ENCODE measurements around the gene DTYMK.
A peak's percentile ranks its signal among the peaks of the same experiment; 100 is the strongest.

DTYMK gene

GRCh38 chr2:241645915-241646645 lies 40.5 kb downstream of the DTYMK start:
- no peak for DNase-seq

GRCh38 chr2:241645056-241645914 lies 41.3 kb downstream of the DTYMK start:
- no peak for DNase-seq

- DNase-seq, result no peak
These were observed 45.0 kb downstream of the DTYMK start for GRCh38 chr2:241641631-241642030.

- DNase-seq, result no peak
These were observed 46.3 kb downstream of the DTYMK start for GRCh38 chr2:241640165-241640795.

- no peak for DNase-seq
These were observed 47.2 kb downstream of the DTYMK start for GRCh38 chr2:241639385-241639784.

- no peak for DNase-seq
These were observed 47.7 kb downstream of the DTYMK start for GRCh38 chr2:241638940-241639339.

GRCh38 chr2:241637795-241638660 lies 48.6 kb downstream of the DTYMK start:
- peak; percentile 52 for DNase-seq

GRCh38 chr2:241637018-241637794 lies 49.4 kb downstream of the DTYMK start, which contains the start of the genes ATG4B and THAP4:
ATG4B (plus strand) TSS chr2:241637693; CDS start chr2:241637715, 22 bp downstream.
THAP4 (minus strand) TSS chr2:241637158; CDS start chr2:241637017, 141 bp downstream.
- peak; percentile 79 for DNase-seq

GRCh38 chr2:241636182-241637017 lies 50.2 kb downstream of the DTYMK start:
- peak; percentile 41 for DNase-seq

GRCh38 chr2:241635756-241636155 lies 50.9 kb downstream of the DTYMK start:
- no peak for DNase-seq

- no peak for DNase-seq
These were observed 53.1 kb downstream of the DTYMK start for GRCh38 chr2:241633561-241633960.

GRCh38 chr2:241632478-241633325 lies 53.9 kb downstream of the DTYMK start:
- no peak for DNase-seq

- DNase-seq, result no peak
These were observed 56.7 kb downstream of the DTYMK start for GRCh38 chr2:241629762-241630435.

GRCh38 chr2:241627675-241628074 lies 58.9 kb downstream of the DTYMK start:
- DNase-seq, result no peak

All from CD4-positive, alpha-beta T cell treated with Interleukin-6 for 4 hours (primary cell).